IPS DF 6.9 (cell line): ENCODE data around the gene C12orf76.
"Not testable (repeated sequence)": the region's sequence is repeated elsewhere in the genome, so short reads cannot be mapped to it uniquely, and the experiment has no call there.

Experiments
- DNase-seq: peaks from one replicate; pipeline ENCODE4 v3.0.0-alpha.2; 2013; ENCODE audit warnings: low read depth, low spot score
- H3K27ac ChIP-seq: one replicate; pipeline ENCODE4 v1.5.1; 2013; ENCODE audit warnings: low read length, control low read depth
- H3K27me3 ChIP-seq: 2 replicates; pipeline ENCODE4 v1.6.1; 2013; ENCODE audit warnings: mild to moderate bottlenecking, low read length; ENCODE audit not compliant: control insufficient read depth, insufficient read depth
- H3K36me3 ChIP-seq: 2 replicates; pipeline ENCODE4 v1.6.1; 2013; ENCODE audit warnings: low read length; ENCODE audit not compliant: control insufficient read depth, insufficient read depth
- H3K4me1 ChIP-seq: 2 replicates; pipeline ENCODE4 v1.6.1; 2013; ENCODE audit warnings: low read length; ENCODE audit not compliant: control insufficient read depth, insufficient read depth
- H3K4me3 ChIP-seq: 2 replicates; pipeline ENCODE4 v1.5.1; 2013; ENCODE audit warnings: mild to moderate bottlenecking, low read length
- H3K9me3 ChIP-seq: 2 replicates; pipeline ENCODE4 v1.6.1; 2013; ENCODE audit warnings: low read length, inconsistent platforms; ENCODE audit not compliant: control insufficient read depth, insufficient read depth
- WGBS: extraction: QIAGEN DNeasy Blood & Tissue Kit; methylation state at CpG from one replicate; pipeline ENCODE4 v1.1.7; 2013; ENCODE audit warnings: mixed read lengths, missing lambda C conversion rate; ENCODE audit not compliant: insufficient read length, insufficient coverage; 5-methylcytosine and 5-hydroxymethylcytosine counted together

C12orf76 gene

GRCh38 chr12:110077800-110078199 lies 29.5 kb upstream of the C12orf76 start:
- no peak for DNase-seq
- H3K36me3 ChIP-seq: no peaks in the 10 kb centered on the region
- H3K4me1 ChIP-seq: no peaks in the 10 kb centered on the region
- no peaks in the 10 kb centered on the region for H3K27me3 ChIP-seq
- no peak overlapping the region for H3K27ac ChIP-seq
- no peaks in the 10 kb centered on the region for H3K9me3 ChIP-seq
- no peak overlapping the region for H3K4me3 ChIP-seq
- WGBS: no CpG with 5 or more reads among the region's 4 CpGs

GRCh38 chr12:110075880-110076279 lies 27.6 kb upstream of the C12orf76 start:
- Histone ChIP-seq H3K36me3 (no peaks in the 10 kb centered on the region), H3K9me3 (no peaks in the 10 kb centered on the region), H3K27me3 (no peaks in the 10 kb centered on the region), H3K27ac (no peak overlapping the region), H3K4me3 (no peak overlapping the region), H3K4me1 (no peaks in the 10 kb centered on the region)
- DNase-seq: no peak
- WGBS: no CpG with 5 or more reads among the region's 1 CpG

GRCh38 chr12:110074089-110074488 lies 25.8 kb upstream of the C12orf76 start:
- no CpG with 5 or more reads among the region's 5 CpGs for WGBS
- no peak overlapping the region for H3K27ac ChIP-seq
- no peak for DNase-seq
- H3K4me1 ChIP-seq: no peaks in the 10 kb centered on the region
- no peak overlapping the region for H3K4me3 ChIP-seq
- no peaks in the 10 kb centered on the region for H3K36me3 ChIP-seq
- H3K27me3 ChIP-seq: no peaks in the 10 kb centered on the region
- no peaks in the 10 kb centered on the region for H3K9me3 ChIP-seq

GRCh38 chr12:110073049-110073831 lies 24.9 kb upstream of the C12orf76 start:
- no CpG with 5 or more reads among the region's 19 CpGs for WGBS
- no peak overlapping the region for H3K4me3 ChIP-seq
- no peak overlapping the region for H3K27ac ChIP-seq
- no peaks in the 10 kb centered on the region for H3K27me3 ChIP-seq
- H3K4me1 ChIP-seq: no peaks in the 10 kb centered on the region
- no peaks in the 10 kb centered on the region for H3K9me3 ChIP-seq
- no peak for DNase-seq
- no peaks in the 10 kb centered on the region for H3K36me3 ChIP-seq

GRCh38 chr12:110072636-110073035 lies 24.3 kb upstream of the C12orf76 start:
- not testable (repeated sequence) for H3K36me3 ChIP-seq

GRCh38 chr12:110071967-110072366 lies 23.6 kb upstream of the C12orf76 start:
- no CpG with 5 or more reads among the region's 3 CpGs for WGBS
- Histone ChIP-seq H3K4me1 (no peaks in the 10 kb centered on the region), H3K27me3 (no peaks in the 10 kb centered on the region), H3K4me3 (no peak overlapping the region), H3K27ac (no peak overlapping the region), H3K9me3 (no peaks in the 10 kb centered on the region), H3K36me3 (no peaks in the 10 kb centered on the region)
- DNase-seq: no peak

More at GRCh38 chr12:110072636-110073035, 24.3 kb upstream of the C12orf76 start:
- not testable (repeated sequence) for H3K27ac ChIP-seq, DNase-seq, H3K9me3 ChIP-seq, H3K27me3 ChIP-seq, H3K4me3 ChIP-seq, H3K4me1 ChIP-seq
- no CpG with 5 or more reads among the region's 9 CpGs for WGBS

- Histone ChIP-seq H3K4me1 (no peaks in the 10 kb centered on the region), H3K4me3 (no peak overlapping the region), H3K36me3 (no peaks in the 10 kb centered on the region), H3K27me3 (no peaks in the 10 kb centered on the region), H3K27ac (no peak overlapping the region), H3K9me3 (no peaks in the 10 kb centered on the region)
- DNase-seq: no peak
These were observed 23.2 kb upstream of the C12orf76 start for GRCh38 chr12:110071504-110071903.

GRCh38 chr12:110068654-110069053 lies 20.3 kb upstream of the C12orf76 start:
- Histone ChIP-seq H3K27me3 (no peaks in the 10 kb centered on the region), H3K27ac (no peak overlapping the region), H3K9me3 (no peaks in the 10 kb centered on the region), H3K4me1 (no peaks in the 10 kb centered on the region), H3K4me3 (no peak overlapping the region), H3K36me3 (no peaks in the 10 kb centered on the region)
- DNase-seq: no peak
- WGBS: no CpG with 5 or more reads among the region's 2 CpGs

GRCh38 chr12:110068115-110068514 lies 19.8 kb upstream of the C12orf76 start:
- WGBS: no CpG with 5 or more reads among the region's 9 CpGs
- not testable (repeated sequence) for H3K27me3 ChIP-seq, H3K4me1 ChIP-seq, H3K27ac ChIP-seq, H3K36me3 ChIP-seq, DNase-seq, H3K9me3 ChIP-seq, H3K4me3 ChIP-seq

GRCh38 chr12:110067531-110067930 lies 19.2 kb upstream of the C12orf76 start:
- no peaks in the 10 kb centered on the region for H3K36me3 ChIP-seq
- no peaks in the 10 kb centered on the region for H3K27me3 ChIP-seq
- H3K27ac ChIP-seq: no peak overlapping the region
- DNase-seq: no peak
- no CpG with 5 or more reads among the region's 7 CpGs for WGBS
- no peak overlapping the region for H3K4me3 ChIP-seq
- no peaks in the 10 kb centered on the region for H3K4me1 ChIP-seq
- H3K9me3 ChIP-seq: no peaks in the 10 kb centered on the region

GRCh38 chr12:110065540-110065939 lies 17.2 kb upstream of the C12orf76 start:
- H3K36me3 ChIP-seq: no peaks in the 10 kb centered on the region
- no peaks in the 10 kb centered on the region for H3K27me3 ChIP-seq
- H3K9me3 ChIP-seq: no peaks in the 10 kb centered on the region
- H3K27ac ChIP-seq: no peak overlapping the region
- DNase-seq: no peak
- no peaks in the 10 kb centered on the region for H3K4me1 ChIP-seq
- H3K4me3 ChIP-seq: no peak overlapping the region
- WGBS: no CpG with 5 or more reads among the region's 2 CpGs
